ENCODE results near the gene GAL3ST2.

The GAL3ST2 gene

GRCh38 chr2:241846406-241846805, 69.8 kb downstream of the GAL3ST2 start:
- no peak for DNase-seq

GRCh38 chr2:241848761-241849615, 72.4 kb downstream of the GAL3ST2 start:
- no peak for DNase-seq

- DNase-seq, result no peak
These were observed 73.3 kb downstream of the GAL3ST2 start for GRCh38 chr2:241849616-241850543.

GRCh38 chr2:241850544-241851324, 74.1 kb downstream of the GAL3ST2 start:
- DNase-seq, result no peak

- no peak for DNase-seq
These were observed 74.9 kb downstream of the GAL3ST2 start for GRCh38 chr2:241851325-241852115.

- DNase-seq, result no peak
These were observed 75.7 kb downstream of the GAL3ST2 start for GRCh38 chr2:241852116-241852980.

- no peak for DNase-seq
These were observed 76.5 kb downstream of the GAL3ST2 start for GRCh38 chr2:241852981-241853631.

All from midbrain (tissue), 1 donor.